HTR-8/SVneo (cell line): ENCODE results near the gene CEP85.
A peak's percentile ranks its signal among the peaks of the same experiment; 100 is the strongest.
"Not testable (repeated sequence)": the region's sequence is repeated elsewhere in the genome, so short reads cannot be mapped to it uniquely, and the experiment has no call there.

ENCODE experiments used
- DNase-seq: peaks from one replicate; pipeline ENCODE4 v3.0.0; 2011; ENCODE audit warnings: low spot score, mixed read lengths; ENCODE audit not compliant: insufficient read length
- FAIRE-seq: peaks from 2 replicates; lab custom pipeline; 2011; peaks lifted over from hg19 to GRCh38; lab: Jason Lieb, UNC

Gene CEP85

GRCh38 chr1:26305667-26306289 is 71.8 kb downstream of the CEP85 start:
- no peak for FAIRE-seq
- no peak for DNase-seq

DNA sequence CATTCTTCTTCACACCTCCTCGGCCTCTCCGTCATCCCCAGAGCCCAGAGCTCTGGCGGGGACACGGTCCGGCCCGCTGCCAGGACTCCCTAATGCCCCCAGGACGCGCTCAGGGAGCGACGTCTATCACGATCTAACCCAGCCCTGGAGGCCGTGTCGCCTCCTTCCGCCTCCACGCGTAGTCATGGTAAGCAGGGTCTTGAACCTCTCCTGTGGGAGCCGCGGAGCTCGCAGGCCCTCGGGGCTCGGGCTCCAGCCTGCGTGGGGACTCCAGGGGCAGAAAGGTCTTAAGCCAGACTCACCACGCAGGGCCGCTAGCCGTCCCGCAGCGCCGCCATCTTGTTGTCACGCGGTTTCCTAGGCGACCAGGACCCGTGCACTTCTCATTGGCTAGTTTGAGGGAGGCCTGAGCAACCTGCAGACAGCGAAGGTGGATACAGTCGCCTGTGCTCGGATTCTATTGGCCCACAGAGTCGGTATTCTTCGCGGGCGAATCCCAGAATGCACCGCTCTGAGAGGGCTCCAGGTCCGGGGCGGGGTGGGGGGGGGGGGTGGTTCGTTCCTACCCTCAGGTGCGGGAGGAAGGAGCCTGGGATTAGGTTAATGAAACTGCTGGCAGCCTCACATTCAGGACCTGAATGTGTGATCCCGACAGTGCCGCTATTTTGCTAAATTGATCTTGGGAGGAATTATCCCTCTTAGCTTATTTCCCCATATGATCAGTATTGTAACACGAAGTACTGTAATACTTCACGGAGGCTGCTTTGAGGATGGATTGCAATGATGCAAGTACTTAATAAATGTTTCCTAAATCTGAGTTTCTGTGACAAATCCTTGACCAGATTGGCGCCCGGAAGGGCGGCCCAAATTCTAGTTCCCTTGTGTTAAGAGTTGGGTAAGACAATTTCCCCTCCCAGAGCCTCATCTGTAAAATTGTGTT is 72.6 kb downstream of the CEP85 start, which contains the start of gene UBXN11:
UBXN11 (minus strand) TSS at position 347 of the 940 bp plus-strand sequence. CDS start 3,753 bp downstream, outside the sequence.
- DNase-seq: peak; percentile 99
- FAIRE-seq: peak; percentile 31

DNA sequence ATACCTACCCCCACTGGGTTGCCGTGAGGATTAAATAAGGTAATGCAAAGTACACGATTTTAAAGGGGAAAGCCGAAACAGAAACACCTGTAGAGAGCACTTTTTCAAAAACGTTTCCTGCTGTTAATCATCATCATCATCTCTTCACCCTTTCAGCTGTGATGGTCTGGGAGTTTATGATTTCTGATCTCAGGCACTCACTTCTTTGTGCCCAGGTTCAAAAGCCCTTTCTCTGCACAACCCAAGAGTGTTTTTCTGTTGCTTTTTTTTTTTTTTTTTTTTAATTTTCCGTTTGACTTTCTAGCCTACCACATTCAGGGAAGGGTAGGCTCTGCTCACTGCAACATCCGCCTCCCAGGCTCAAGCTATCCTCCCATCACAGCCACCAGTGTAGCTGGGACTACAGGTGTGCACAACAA is 73.4 kb downstream of the CEP85 start:
- DNase-seq: no peak
- FAIRE-seq: no peak

GRCh38 chr1:26307966-26308899 is 74.2 kb downstream of the CEP85 start:
- FAIRE-seq: not testable (repeated sequence)

GRCh38 chr1:26314501-26314900 is 80.5 kb downstream of the CEP85 start:
- no peak for FAIRE-seq
- DNase-seq: no peak

More at GRCh38 chr1:26307966-26308899, 74.2 kb downstream of the CEP85 start:
- DNase-seq: not testable (repeated sequence)

- DNase-seq (no peak), FAIRE-seq (no peak)
These were observed 82.2 kb downstream of the CEP85 start for GRCh38 chr1:26315874-26316850.

GRCh38 chr1:26317146-26317545 is 83.1 kb downstream of the CEP85 start:
- DNase-seq: no peak
- FAIRE-seq: no peak

GRCh38 chr1:26317612-26318337 is 83.8 kb downstream of the CEP85 start, which contains the start of gene CD52:
Gene CD52 (plus strand): TSS chr1:26317958. CDS start chr1:26318018, 60 bp downstream.
- no peak for FAIRE-seq
- no peak for DNase-seq

GRCh38 chr1:26318338-26319064 is 84.5 kb downstream of the CEP85 start:
- no peak for FAIRE-seq
- no peak for DNase-seq

DNA sequence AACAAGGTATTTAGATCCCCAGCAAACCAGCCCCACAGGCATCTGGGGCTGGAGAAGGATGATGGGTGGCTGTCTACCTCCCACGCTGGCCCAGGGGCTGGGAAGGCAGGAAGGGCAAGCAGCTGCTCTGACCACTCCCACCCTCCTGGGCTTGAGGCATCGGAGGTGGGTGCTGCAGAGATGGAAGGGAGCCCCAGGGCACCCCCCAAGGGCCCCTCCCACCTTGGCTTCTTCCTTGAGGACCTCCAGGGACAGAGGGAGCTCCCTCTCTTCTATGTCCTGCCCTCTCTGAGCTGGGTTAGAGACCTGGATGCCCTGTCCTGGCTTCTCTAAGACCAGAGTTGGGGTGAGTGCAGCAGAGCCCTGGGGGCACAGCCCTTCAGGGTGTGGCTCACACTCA is 86.9 kb downstream of the CEP85 start:
- DNase-seq (no peak), FAIRE-seq (no peak)

- FAIRE-seq (peak; percentile 74), DNase-seq (peak; percentile 84)
These were observed 87.5 kb downstream of the CEP85 start for GRCh38 chr1:26321315-26322041.

DNA sequence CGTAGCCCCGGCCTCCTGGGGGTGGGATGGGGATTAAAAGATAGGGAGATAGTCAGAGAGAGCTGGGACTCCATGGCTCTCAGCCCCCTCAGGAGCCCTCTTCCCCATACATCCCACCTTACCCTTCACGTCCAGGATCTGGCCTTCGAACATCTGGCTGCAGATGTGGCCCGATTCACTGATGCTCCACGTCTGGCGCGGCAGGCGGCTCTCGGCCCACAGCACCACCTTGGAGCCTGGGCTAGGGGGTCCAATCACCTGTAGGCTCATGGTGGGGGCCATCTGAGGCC is 88.0 kb downstream of the CEP85 start:
- no peak for FAIRE-seq

GRCh38 chr1:26323382-26323781 is 89.4 kb downstream of the CEP85 start:
- FAIRE-seq (no peak), DNase-seq (no peak)

More for the DNA sequence above, 88.0 kb downstream of the CEP85 start:
- DNase-seq: no peak

DNA sequence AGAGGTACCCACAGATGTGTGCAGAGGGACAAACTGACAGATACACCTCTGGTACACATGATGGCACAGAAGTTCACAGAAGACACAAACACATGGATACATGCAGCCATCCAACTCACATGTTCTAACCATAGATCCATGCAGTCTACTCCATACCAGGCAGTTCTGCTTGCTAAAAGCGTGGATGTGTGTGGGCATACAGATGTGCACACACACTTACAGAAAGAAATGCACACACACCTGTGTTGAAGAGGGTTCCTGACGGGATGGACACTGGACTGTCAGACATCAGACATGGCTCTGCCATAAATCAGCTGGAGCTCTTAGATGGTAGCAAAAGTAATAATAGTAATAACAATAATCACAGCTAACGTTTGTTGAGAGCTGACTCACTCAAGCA is 90.5 kb downstream of the CEP85 start:
- DNase-seq: no peak
- FAIRE-seq: no peak

GRCh38 chr1:26327956-26328362 is 94.0 kb downstream of the CEP85 start:
- DNase-seq (no peak), FAIRE-seq (no peak)
